Lower leg skin (tissue), 3 donors: ENCODE measurements around the gene SHROOM1.

Source experiments
- CTCF ChIP-seq, 3 donors: fragments of 450-650 bp; IDR thresholded peaks; one replicate each; pipeline ENCODE4 v1.5.1; 2016; ENCODE audit warnings: antibody characterized with exemption in 3 of 3, mild to moderate bottlenecking in 3 of 3, moderate library complexity in 2 of 3
- POLR2A ChIP-seq, 2 donors: fragments of 450-650 bp; IDR thresholded peaks; one replicate each; pipeline ENCODE4 v1.6.1; 2016 to 2017; ENCODE audit warnings: antibody characterized with exemption in 2 of 2, mild to moderate bottlenecking in 1 of 2, moderate library complexity in 1 of 2

DNA sequence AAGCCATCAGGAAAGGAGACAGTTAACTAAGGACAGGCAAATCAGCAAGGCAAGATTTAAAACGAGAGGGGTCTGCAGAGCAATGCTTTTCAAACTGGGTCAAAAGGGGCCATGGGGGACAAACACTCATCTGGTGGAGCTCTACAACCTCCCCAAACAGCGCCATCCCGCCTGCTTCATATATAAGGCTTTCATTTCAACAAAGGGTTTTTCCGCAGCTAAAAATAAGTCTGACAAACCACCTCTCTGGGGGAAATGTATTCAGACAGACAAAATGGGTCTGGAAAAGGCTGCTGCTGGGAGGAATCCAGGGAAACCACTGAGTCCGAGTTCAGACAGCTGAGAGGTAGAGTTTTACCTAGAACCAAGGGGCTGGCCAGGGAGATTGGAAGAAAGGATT, 45.1 kb downstream of the SHROOM1 start:
- TF ChIP-seq CTCF (IDR thresholded peaks at IDR 0.05) (no peak), POLR2A (IDR thresholded peaks at IDR 0.05) (no peak)
